Erythroblast (primary cell): Measurements from ENCODE around the gene PLEKHA5.

Experiments used
- GATA1 ChIP-seq: IDR thresholded peaks from 2 replicates; pipeline ENCODE4 v1.6.1; 2011; ENCODE audit warnings: low read depth, mild to moderate bottlenecking, control low read depth, low read length, moderate library complexity
- POLR2A ChIP-seq: IDR thresholded peaks from 2 replicates; pipeline ENCODE4 v1.6.1; 2011; ENCODE audit warnings: mild to moderate bottlenecking, low read length

DNA sequence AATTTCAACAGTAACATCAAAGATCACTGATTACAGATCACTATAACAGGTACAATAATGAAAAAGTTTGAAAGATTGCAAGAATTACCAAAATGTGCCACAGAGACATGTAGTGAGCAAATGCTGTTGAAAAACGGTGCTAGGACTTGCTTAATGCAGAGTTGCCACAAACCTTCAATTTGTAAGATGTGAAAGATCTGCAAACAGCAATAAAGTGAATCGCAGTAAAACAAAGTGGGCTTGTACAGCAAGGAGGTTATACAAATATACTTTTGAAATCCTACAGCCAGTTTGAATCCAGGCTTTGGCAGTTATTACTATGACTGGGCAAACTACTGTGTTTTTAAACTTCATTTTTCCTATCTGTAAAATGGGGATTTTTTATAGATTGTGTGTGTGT, 1.0 kb upstream of the PLEKHA5 start:
- no peak for TF ChIP-seq POLR2A
- TF ChIP-seq GATA1 = no peak
